Activated T-helper 2 cell treated with anti-CD3 and anti-CD28 coated beads, Interferon-gamma antibody, Interleukin-2, Interleukin-4, amounts not matched to agents 10 μg/mL and 5 μg/mL and 100 μg/mL, durations not matched to agents 14 hours and 24 hours and 36 hours (primary cell): ENCODE results near the gene IL10RB. TPM values are rescaled to one million over a fixed set of nuclear protein-coding genes. Genes with fewer than 3 reads are reported as not detected.
"Not testable (repeated sequence)": the region's sequence is repeated elsewhere in the genome, so short reads cannot be mapped to it uniquely, and the experiment has no call there.

Source experiments
- DNase-seq: peaks from one replicate; pipeline ENCODE4 v3.0.0; 2021; ENCODE audit warnings: low spot score
- H3K27ac Mint-ChIP-seq: one replicate; pipeline ENCODE4 v1.8.0; 2021; ENCODE audit warnings: mixed read lengths
- H3K27me3 Mint-ChIP-seq: one replicate; pipeline ENCODE4 v1.8.0; 2021; ENCODE audit warnings: low read depth, mixed read lengths
- H3K36me3 Mint-ChIP-seq: one replicate; pipeline ENCODE4 v1.8.0; 2021; ENCODE audit warnings: low read depth, mixed read lengths
- H3K4me1 Mint-ChIP-seq: one replicate; pipeline ENCODE4 v1.8.0; 2021; ENCODE audit warnings: low read depth, mixed read lengths
- H3K4me3 Mint-ChIP-seq: one replicate; pipeline ENCODE4 v1.8.0; 2021; ENCODE audit warnings: low read depth, mild to moderate bottlenecking, moderate library complexity, mixed read lengths
- H3K9me3 Mint-ChIP-seq: one replicate; pipeline ENCODE4 v1.8.0; 2021; ENCODE audit warnings: mixed read lengths
- intact Hi-C: fragments of 100-400 bp; cut with micrococcal nuclease; formaldehyde crosslinking; loops from one replicate; pipeline ENCODE4 v1.15.1; 2023
- total RNA-seq: library from RNA; stranded (reverse); gene quantifications from 2 replicates; pipeline ENCODE4 v1.2.3, GENCODE V29; 2022

Gene IL10RB
- total RNA-seq, 1 donor from 2014 or later, result 24.7 TPM

DNA sequence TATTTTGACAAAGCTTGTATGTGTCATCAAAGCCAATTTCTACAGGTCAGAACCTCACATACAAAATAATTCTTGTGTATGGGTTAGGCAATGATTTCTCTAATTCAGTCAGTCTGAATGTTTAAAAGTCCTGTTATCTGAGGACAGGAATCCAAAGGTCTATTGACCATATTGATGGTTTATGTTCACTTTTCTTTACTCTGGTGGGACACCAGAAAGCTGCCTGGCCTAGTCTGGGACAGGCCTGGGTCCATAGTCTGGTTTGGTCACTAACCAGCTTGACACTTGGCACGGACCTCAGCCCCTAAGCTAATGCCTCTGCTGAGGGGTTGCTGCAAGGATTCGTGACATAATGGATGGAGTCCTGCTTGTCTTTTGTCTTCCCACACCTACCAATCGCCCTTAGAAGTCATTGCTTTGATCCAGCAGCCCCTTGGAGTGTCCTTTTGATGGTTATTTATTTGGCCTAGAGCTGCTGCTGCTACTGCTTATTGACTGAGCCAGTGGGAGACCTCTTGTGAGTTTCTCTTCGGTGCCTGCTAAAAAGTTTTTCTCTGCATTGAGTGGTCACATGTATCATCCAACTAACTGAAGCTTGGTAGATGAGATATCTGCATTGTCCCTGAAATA is 20.8 kb upstream of the IL10RB start:
- no peak for DNase-seq
- Mint-ChIP-seq H3K9me3 (no peaks in the 10 kb centered on the region), H3K4me1 (peaks cover 73% of the 10 kb centered on the region), H3K27ac (peak overlapping the region; percentile 90), H3K4me3 (no peak overlapping the region), H3K36me3 (peaks cover 89% of the 10 kb centered on the region), H3K27me3 (no peaks in the 10 kb centered on the region)
- intact Hi-C loops, result loop anchor here (2.0 kb wide), 1 partner anchor 13 kb away; no protein-coding TSS in a partner anchor

DNA sequence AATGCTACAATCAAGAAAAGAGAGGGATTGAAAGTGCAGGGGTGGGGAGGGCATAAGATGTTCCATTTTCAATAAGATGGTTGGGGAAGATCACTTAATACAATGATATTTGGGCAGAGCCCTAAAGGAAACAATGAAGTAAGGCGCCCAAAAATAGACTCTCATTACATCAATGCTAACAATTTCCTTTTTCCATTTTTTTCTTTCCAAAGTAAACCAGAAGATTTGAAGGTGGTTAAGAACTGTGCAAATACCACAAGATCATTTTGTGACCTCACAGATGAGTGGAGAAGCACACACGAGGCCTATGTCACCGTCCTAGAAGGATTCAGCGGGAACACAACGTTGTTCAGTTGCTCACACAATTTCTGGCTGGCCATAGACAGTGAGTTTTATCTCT is 19.7 kb upstream of the IL10RB start:
- Mint-ChIP-seq H3K27me3 (no peaks in the 10 kb centered on the region), H3K9me3 (no peaks in the 10 kb centered on the region), H3K4me1 (peaks cover 73% of the 10 kb centered on the region), H3K27ac (peak overlapping the region; percentile 75), H3K4me3 (peak overlapping the region; percentile 27), H3K36me3 (peaks cover 96% of the 10 kb centered on the region)
- DNase-seq, result no peak
- intact Hi-C loops, result no loop called here

DNA sequence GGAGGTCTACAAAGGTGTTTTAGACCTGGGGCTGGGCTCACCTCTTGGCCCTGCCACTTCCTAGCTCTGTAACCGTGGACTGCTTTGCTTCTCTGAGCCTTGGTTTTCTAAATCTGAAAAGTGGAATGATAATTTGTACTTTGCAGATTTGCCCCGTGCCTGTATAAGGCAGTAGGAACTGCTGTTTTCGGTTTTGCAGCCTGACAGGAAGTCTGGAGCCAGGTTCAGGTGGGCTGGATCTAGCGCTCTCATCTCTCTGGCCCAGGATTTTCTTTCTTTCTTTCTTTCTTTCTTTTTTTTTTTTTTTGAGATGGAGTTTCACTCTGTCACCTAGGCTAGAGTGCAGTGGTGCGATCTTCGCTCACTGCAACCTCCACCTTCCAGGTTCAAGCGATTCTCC is 19.2 kb upstream of the IL10RB start:
- Mint-ChIP-seq H3K27me3 (no peaks in the 10 kb centered on the region), H3K27ac (peak overlapping the region; percentile 75), H3K4me3 (no peak overlapping the region), H3K9me3 (no peaks in the 10 kb centered on the region), H3K36me3 (peaks cover 97% of the 10 kb centered on the region), H3K4me1 (peaks cover 68% of the 10 kb centered on the region)
- intact Hi-C loops, result loop anchor here (1.0 kb wide), 1 partner anchor 8 kb away; no protein-coding TSS in a partner anchor
- DNase-seq, result no peak

DNA sequence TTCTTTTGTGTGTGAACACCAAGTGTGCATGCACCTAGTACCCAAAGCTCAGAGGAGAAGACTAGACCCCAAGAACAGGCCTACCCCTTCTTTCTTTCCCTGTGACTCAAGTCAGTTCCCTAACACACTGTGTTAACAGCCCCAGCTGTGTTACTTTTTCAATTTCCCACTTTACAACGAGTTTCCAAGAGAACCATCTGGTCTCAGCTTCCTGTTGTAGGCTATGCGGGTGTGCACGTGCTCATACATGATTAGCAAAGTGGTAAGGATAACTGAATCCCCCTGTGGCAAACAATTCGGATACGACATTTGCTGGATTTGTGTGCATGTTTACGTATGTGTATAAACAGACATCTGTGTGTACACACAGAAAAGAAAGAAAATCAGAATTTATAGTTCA is 18.6 kb upstream of the IL10RB start:
- no peak overlapping the region for H3K4me3 Mint-ChIP-seq
- DNase-seq, result no peak
- H3K27me3 Mint-ChIP-seq, result no peaks in the 10 kb centered on the region
- no peaks in the 10 kb centered on the region for H3K9me3 Mint-ChIP-seq
- H3K27ac Mint-ChIP-seq, result peak overlapping the region; percentile 81
- H3K4me1 Mint-ChIP-seq, result peaks cover 68% of the 10 kb centered on the region
- intact Hi-C loops, result loop anchor here (1.0 kb wide), 1 partner anchor 8 kb away; no protein-coding TSS in a partner anchor
- peaks cover 97% of the 10 kb centered on the region for H3K36me3 Mint-ChIP-seq

DNA sequence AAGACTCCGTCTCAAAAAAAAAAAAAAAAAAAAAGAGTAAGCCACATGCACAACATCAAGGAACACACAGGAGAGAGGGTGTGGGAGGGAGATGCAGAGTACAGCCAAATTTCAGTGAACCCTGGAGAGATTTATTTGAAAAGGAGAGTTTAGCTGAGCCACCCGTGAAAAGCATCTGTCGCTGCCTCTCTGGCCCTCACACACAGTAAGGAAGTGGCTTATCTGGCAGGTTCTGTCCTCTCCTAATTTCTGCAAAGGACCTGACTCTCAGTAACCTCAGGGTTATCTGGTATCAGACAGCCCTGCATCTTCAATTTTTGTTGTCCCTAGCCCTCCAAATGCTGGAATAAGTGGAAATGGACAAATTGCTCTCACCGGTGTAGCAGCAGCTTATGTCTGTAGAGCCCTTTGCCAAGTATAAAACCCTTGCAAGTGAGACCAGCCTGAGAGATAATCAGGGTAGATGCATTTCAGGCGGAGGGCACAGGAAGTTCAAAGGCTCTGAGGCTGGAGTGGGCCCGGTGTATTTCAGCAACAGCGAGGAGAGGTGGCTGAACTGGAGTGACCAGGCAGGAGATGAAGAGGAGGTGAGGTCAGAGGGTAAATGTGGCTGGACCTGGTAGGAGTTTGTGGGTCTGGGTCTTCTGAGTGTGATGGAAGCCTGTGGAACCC is 16.7 kb upstream of the IL10RB start:
- H3K4me1 Mint-ChIP-seq, result peaks cover 59% of the 10 kb centered on the region
- no peaks in the 10 kb centered on the region for H3K27me3 Mint-ChIP-seq
- H3K36me3 Mint-ChIP-seq, result peaks cover 99% of the 10 kb centered on the region
- no peak overlapping the region for H3K4me3 Mint-ChIP-seq
- H3K27ac Mint-ChIP-seq, result peak overlapping the region; percentile 67
- intact Hi-C loops, result no loop called here
- no peaks in the 10 kb centered on the region for H3K9me3 Mint-ChIP-seq
- DNase-seq, result no peak

DNA sequence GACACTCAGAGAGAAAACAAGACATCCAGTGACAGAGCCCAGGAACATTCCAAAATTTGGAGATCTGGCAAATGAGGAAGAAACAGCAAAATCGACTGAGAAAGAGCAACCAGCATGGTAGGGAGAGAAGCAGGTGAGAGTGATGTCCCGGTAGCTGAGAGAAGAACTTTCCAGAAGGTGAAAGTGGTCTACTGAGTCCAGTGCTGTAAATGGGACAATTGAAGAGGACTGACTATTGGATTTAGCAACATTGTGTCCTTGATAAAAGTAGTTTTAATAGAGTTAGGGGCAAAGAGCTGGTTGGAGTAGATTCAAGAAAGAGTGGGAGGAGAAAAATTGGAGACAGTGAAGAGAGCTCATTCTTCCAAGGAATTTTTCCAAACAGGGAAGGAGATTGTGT is 15.0 kb upstream of the IL10RB start:
- Mint-ChIP-seq H3K4me3 (no peak overlapping the region), H3K4me1 (peaks cover 55% of the 10 kb centered on the region), H3K9me3 (no peaks in the 10 kb centered on the region), H3K27me3 (no peaks in the 10 kb centered on the region), H3K27ac (peak overlapping the region; percentile 68), H3K36me3 (peaks cover 99% of the 10 kb centered on the region)
- DNase-seq, result no peak
- intact Hi-C loops, result no loop called here

DNA sequence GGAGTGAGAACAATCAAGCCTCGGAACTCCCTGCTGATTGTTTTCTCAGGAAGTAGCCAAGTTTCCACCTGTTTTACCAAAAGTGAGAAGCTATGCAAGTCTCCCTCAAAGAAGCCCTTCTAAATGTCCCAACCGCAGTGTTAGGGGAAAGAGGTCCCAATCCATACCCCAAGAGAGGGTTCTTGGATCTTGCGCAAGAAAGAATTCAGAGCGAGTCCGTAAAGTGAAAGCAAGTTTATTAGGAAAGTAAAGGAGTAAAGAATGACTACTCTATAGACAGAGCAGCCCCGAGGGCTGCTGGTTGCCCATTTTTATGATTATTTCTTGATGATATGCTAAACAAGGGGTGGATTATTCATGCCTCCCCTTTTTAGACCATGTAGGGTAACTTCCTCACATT is 12.8 kb upstream of the IL10RB start:
- peaks cover 49% of the 10 kb centered on the region for H3K4me1 Mint-ChIP-seq
- H3K4me3 Mint-ChIP-seq, H3K27ac Mint-ChIP-seq, DNase-seq, H3K27me3 Mint-ChIP-seq, intact Hi-C loops: not testable (repeated sequence)
- peaks cover 100% of the 10 kb centered on the region for H3K36me3 Mint-ChIP-seq
- peaks cover 11% of the 10 kb centered on the region for H3K9me3 Mint-ChIP-seq

DNA sequence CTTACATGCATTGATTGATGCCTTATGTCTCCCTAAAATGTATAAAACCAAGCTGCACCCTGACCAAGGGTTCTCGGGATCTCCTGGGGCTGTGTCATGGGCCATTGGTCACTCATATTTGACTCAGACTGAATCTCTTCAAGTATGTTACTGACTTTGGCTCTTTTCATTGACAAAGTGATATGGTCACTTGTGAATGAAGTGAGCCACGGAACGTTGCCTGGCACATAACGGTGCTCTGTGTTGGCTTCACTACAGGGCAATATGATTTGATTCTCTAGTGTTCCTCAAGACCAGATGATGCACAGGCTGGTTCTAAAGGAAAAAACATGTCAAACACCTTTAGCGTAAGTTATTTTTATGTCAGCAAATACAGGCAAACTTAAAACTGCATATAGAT is 11.4 kb upstream of the IL10RB start:
- Mint-ChIP-seq H3K36me3 (peaks cover 100% of the 10 kb centered on the region), H3K4me1 (peaks cover 50% of the 10 kb centered on the region), H3K27me3 (no peaks in the 10 kb centered on the region), H3K4me3 (no peak overlapping the region), H3K9me3 (peaks cover 11% of the 10 kb centered on the region), H3K27ac (peak overlapping the region; percentile 67)
- intact Hi-C loops, result loop anchor here (1.0 kb wide), 1 partner anchor 7 kb away; no protein-coding TSS in a partner anchor
- DNase-seq, result no peak

DNA sequence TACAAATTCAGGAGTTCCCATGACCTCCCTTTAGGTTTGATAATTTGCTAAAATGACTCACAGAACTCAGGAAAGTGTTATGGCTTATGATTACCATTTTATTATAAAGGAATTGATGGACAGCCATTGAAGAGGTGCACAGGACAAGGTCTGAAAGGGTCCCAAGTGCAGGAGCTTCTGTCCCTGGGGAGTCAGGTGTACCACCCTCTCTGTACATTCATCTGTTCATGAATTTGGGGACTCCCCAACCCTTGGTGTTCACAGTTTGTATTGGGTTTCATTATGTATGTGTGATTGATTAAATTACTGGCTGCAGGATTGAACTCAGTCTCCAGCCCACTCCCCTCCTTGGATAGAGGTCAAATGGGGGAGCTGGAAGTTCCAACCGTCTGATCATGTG is 10.8 kb upstream of the IL10RB start:
- Mint-ChIP-seq H3K36me3 (peaks cover 100% of the 10 kb centered on the region), H3K4me3 (no peak overlapping the region)

DNA sequence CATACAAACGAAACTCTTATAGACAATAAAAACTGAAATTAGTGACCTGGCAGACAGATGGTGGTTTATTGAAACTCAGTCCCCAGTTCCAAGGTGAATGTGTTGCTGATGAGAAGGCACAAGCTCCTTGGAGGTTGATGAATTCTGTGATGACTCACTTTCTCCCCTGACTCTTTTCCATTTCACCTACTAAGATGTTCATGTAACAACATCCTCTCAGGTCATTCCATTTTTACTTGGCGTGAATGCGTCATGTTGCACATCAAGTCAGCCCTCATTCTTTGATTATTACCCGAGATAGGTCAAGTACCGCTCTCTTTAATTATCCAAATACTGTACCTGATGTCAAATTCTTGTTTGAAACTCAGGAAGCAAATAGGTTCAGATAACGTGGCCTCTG is 10.1 kb upstream of the IL10RB start:
- intact Hi-C loops, result loop anchor here (1.0 to 2.0 kb wide), 2 partner anchors 17 to 24 kb away; no protein-coding TSS in a partner anchor
- H3K4me1 Mint-ChIP-seq, result peaks cover 50% of the 10 kb centered on the region
- H3K36me3 Mint-ChIP-seq, result peaks cover 96% of the 10 kb centered on the region
- DNase-seq, result no peak
- H3K27ac Mint-ChIP-seq, result peak overlapping the region; percentile 67
- peaks cover 11% of the 10 kb centered on the region for H3K9me3 Mint-ChIP-seq
- no peak overlapping the region for H3K4me3 Mint-ChIP-seq
- H3K27me3 Mint-ChIP-seq, result no peaks in the 10 kb centered on the region

More for the DNA sequence above, 10.8 kb upstream of the IL10RB start:
- Mint-ChIP-seq H3K27me3 (no peaks in the 10 kb centered on the region), H3K27ac (peak overlapping the region; percentile 67), H3K9me3 (peaks cover 11% of the 10 kb centered on the region), H3K4me1 (peaks cover 54% of the 10 kb centered on the region)
- no peak for DNase-seq
- intact Hi-C loops, result loop anchor here (1.0 kb wide), 1 partner anchor 8 kb away; no protein-coding TSS in a partner anchor

DNA sequence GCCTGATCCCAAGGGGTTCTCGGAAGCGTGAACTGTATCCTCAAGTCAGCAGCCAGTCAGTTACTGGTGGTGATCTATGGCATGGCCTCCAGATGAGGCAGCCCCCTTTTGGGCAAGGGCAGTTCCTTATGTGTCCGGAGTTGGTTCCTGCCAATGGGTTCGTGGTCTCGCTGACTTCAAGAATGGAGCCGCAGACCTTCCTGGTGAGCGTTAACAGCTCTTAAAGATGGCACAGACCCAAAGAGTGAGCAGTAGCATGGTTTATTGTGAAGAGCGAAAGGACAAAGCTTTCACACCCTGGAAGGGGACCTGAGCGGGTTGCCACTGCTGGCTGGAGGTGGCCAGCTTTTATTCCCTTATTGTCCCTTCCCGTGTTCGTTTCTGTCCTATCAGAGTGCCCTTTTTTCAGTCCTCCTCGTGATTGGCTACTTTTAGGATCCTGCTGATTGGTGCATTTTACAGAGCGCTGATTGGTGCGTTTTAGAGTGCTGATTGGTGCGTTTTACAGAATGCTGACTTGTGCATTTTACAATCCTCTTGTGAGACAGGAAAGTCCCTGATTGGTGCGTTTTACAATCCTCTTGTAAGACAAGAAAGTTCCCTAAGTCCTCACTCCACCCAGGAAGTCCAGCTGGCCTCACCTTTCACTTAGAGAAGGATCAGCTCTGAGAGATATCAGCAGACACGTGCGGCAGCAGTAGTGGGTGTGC is 8.9 kb upstream of the IL10RB start:
- Mint-ChIP-seq H3K27ac (peak overlapping the region; percentile 36), H3K27me3 (no peaks in the 10 kb centered on the region), H3K4me1 (peaks cover 48% of the 10 kb centered on the region), H3K36me3 (peaks cover 84% of the 10 kb centered on the region), H3K9me3 (peaks cover 11% of the 10 kb centered on the region), H3K4me3 (no peak overlapping the region)
- intact Hi-C loops, result loop anchor here (2.0 kb wide), 1 partner anchor 18 kb away; no protein-coding TSS in a partner anchor
- no peak for DNase-seq

DNA sequence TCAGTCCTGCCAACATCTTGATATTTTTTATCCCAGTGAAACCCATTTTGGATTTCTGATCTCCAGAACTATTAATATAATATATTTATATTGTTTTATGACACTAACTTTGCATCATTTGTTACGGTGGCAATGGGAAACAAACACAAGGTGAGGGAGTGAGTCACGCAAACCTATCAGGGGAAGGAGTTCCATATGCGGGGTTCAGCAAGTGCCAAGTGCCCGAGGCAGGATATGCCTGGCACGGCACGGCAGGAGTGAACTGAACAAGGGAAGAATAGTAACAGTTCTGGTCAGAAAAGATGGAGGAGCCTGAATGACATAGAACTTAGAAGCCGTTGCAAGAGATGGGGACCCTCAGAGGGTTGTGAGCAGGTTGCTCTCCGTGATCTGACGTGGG is 7.7 kb upstream of the IL10RB start:
- Mint-ChIP-seq H3K4me1 (peaks cover 40% of the 10 kb centered on the region), H3K27me3 (no peaks in the 10 kb centered on the region), H3K9me3 (peaks cover 11% of the 10 kb centered on the region), H3K36me3 (peaks cover 82% of the 10 kb centered on the region), H3K27ac (peak overlapping the region; percentile 44), H3K4me3 (no peak overlapping the region)
- intact Hi-C loops, result loop anchor here (2.0 kb wide), 1 partner anchor 14 kb away; no protein-coding TSS in a partner anchor
- DNase-seq, result no peak
